HepG2 (cell line): ENCODE measurements around the gene RNASE4. TPM values are rescaled to one million over a fixed set of nuclear protein-coding genes. Genes with fewer than 3 reads are reported as not detected.

ENCODE experiments used
- ARID4A ChIP-seq: sonication (generic); formaldehyde crosslinking; IDR thresholded peaks from 2 replicates; pipeline ENCODE4 v1.5.0; 2020; ENCODE audit warnings: mild to moderate bottlenecking, missing genetic modification reagents, borderline replicate concordance
- BHLHE40 ChIP-seq: IDR thresholded peaks from 2 replicates; pipeline ENCODE4 v1.6.1; 2011; ENCODE audit warnings: low read length, improper control_type of control experiment
- FOXO1 ChIP-seq: sonication (generic); formaldehyde crosslinking; IDR thresholded peaks from 2 replicates; pipeline ENCODE4 v1.4.0; 2020; ENCODE audit warnings: missing genetic modification reagents
- HOXA9 ChIP-seq: sonication (generic); formaldehyde crosslinking; IDR thresholded peaks from 2 replicates; pipeline ENCODE4 v1.8.1; 2022; ENCODE audit warnings: missing genetic modification reagents, mild to moderate bottlenecking, moderate library complexity, borderline replicate concordance
- IKZF1 ChIP-seq: fragments of 450-650 bp; IDR thresholded peaks from 2 replicates; pipeline ENCODE4 v1.7.1; 2016
- ISX ChIP-seq: sonication (generic); formaldehyde crosslinking; conservative IDR thresholded peaks from 2 replicates; pipeline ENCODE4 v1.5.0; 2020; ENCODE audit warnings: missing genetic modification reagents
- MED13 ChIP-seq: sonication (generic); formaldehyde crosslinking; IDR thresholded peaks from 2 replicates; pipeline ENCODE4 v1.5.0; 2020; ENCODE audit warnings: missing genetic modification reagents
- MLLT10 ChIP-seq: sonication (generic); formaldehyde crosslinking; IDR thresholded peaks from 2 replicates; pipeline ENCODE4 v1.4.0; 2020; ENCODE audit warnings: missing genetic modification reagents
- PPARG ChIP-seq: conservative IDR thresholded peaks from 2 replicates; pipeline ENCODE4 v1.6.1; 2016; ENCODE audit warnings: missing biosample characterization, missing genetic modification reagents
- SAP130 ChIP-seq: IDR thresholded peaks from 2 replicates; pipeline ENCODE4 v1.6.1; 2016; ENCODE audit warnings: low read depth
- SNAPC4 ChIP-seq: sonication (generic); formaldehyde crosslinking; IDR thresholded peaks from 2 replicates; pipeline ENCODE4 v1.4.0; 2020; ENCODE audit warnings: mild to moderate bottlenecking, missing genetic modification reagents
- SNAPC5 ChIP-seq: sonication (generic); formaldehyde crosslinking; IDR thresholded peaks from 2 replicates; pipeline ENCODE4 v1.8.1; 2023; ENCODE audit warnings: mild to moderate bottlenecking, missing genetic modification reagents, borderline replicate concordance
- SOX13 ChIP-seq, 3 experiments: fragments of 450-650 bp in 1 of 3; sonication (generic) in 1 of 3; formaldehyde crosslinking in 1 of 3; IDR thresholded peaks in 2 of 3; conservative IDR thresholded peaks in 1 of 3; 2 replicates each; pipeline versions ENCODE4 v1.5.0 to v1.6.1; 2016 to 2020; ENCODE audit warnings: antibody characterized with exemption in 1 of 3, mild to moderate bottlenecking in 1 of 3, missing compliant biosample characterization in 1 of 3, missing genetic modification reagents in 1 of 3, moderate library complexity in 1 of 3
- SPEN ChIP-seq: sonication (generic); formaldehyde crosslinking; IDR thresholded peaks from 2 replicates; pipeline ENCODE4 v1.5.1; 2020; ENCODE audit warnings: low read depth, mild to moderate bottlenecking, missing genetic modification reagents
- TAF15 ChIP-seq: fragments of 200-400 bp; formaldehyde crosslinking; IDR thresholded peaks from one replicate; pipeline ENCODE4 v1.6.1; 2018; ENCODE audit warnings: mild to moderate bottlenecking, low read depth, low read length; ENCODE audit not compliant: poor library complexity, severe bottlenecking
- TRIM22 ChIP-seq: fragments of 450-650 bp; IDR thresholded peaks from 2 replicates; pipeline ENCODE4 v1.6.1; 2017
- ZBTB38 ChIP-seq: sonication (generic); formaldehyde crosslinking; IDR thresholded peaks from 2 replicates; pipeline ENCODE4 v1.5.1; 2020; ENCODE audit warnings: mild to moderate bottlenecking, missing genetic modification reagents
- ZNF10 ChIP-seq: sonication (generic); formaldehyde crosslinking; IDR thresholded peaks from 2 replicates; pipeline ENCODE4 v1.4.0; 2020; ENCODE audit warnings: mild to moderate bottlenecking, low read depth, missing genetic modification reagents, borderline replicate concordance
- polyA plus RNA-seq, 8 experiments: library from polyadenylated mRNA; depleted of rRNA in 3 of 8; stranded (reverse) in 7 of 8; unstranded in 1 of 8; fragments of >200 nt; fragmentation: Illumina TruSeq in 4 of 8; extraction: Trizol in 4 of 8; gene quantifications; 2 replicates each; pipeline versions ENCODE4 v1.2.1 to v1.2.3, GENCODE V29; 2011 to 2016; ENCODE audit warnings: low read depth in 4 of 8, missing spikeins in 1 of 8, mixed read lengths in 1 of 8; ENCODE audit not compliant: insufficient read depth in 1 of 8
- total RNA-seq, 5 experiments: library from RNA; depleted of rRNA; stranded (reverse); fragments of >200 nt; fragmentation: Illumina TruSeq; extraction: Trizol; gene quantifications; 2 replicates each; pipeline ENCODE4 v1.2.3, GENCODE V29; 2016; ENCODE audit warnings: low read depth in 1 of 5

Gene RNASE4
- total and polyA plus RNA-seq, 2 of the 13 experiments (the other 11 are each of a cell fraction or from before 2014, with no cell fraction given): 109 to 983 TPM

GRCh38 chr14:20681348-20682126 lies 2.8 kb upstream of the RNASE4 start (continued):
- peak; percentile 58 for TF ChIP-seq ARID4A
- TF ChIP-seq BHLHE40: no peak
- no peak for TF ChIP-seq SNAPC5 (CRISPR knock-in tag)
- no peak; the same call in 1 of the 2 replicates for TF ChIP-seq FOXO1 (CRISPR knock-in tag)
- TF ChIP-seq PPARG: peak; percentile 22
- TF ChIP-seq ZNF10 (CRISPR knock-in tag): no peak
- peak; percentile 91 for TF ChIP-seq SNAPC4 (CRISPR knock-in tag)
- TF ChIP-seq SPEN (CRISPR knock-in tag): no peak
- TF ChIP-seq MED13 (CRISPR knock-in tag): peak; percentile 75; the same call in 1 of the 2 replicates
- peak; percentile 38; the same call in 1 of the 2 replicates for TF ChIP-seq SOX13 (IDR thresholded peaks at IDR 0.05)
- no peak; a peak in 2 of 4 replicates for TF ChIP-seq SOX13 (CRISPR knock-in tag; conservative IDR thresholded peaks at IDR 0.05 in 1 of 2, IDR thresholded peaks at IDR 0.05 in 1 of 2)
- TF ChIP-seq TRIM22: no peak
- no peak for TF ChIP-seq ZBTB38
- TF ChIP-seq IKZF1: no peak
- TF ChIP-seq ISX (CRISPR knock-in tag): no peak; the same call in 1 of the 2 replicates
- TF ChIP-seq MLLT10 (CRISPR knock-in tag): no peak
- peak; percentile 37; the same call in 1 of the 2 replicates for TF ChIP-seq SAP130 (CRISPR knock-in tag)
- no peak for TF ChIP-seq HOXA9 (CRISPR knock-in tag)
- TF ChIP-seq TAF15: no peak
